ENCODE measurements around the gene RPS21.

RPS21 gene

DNA sequence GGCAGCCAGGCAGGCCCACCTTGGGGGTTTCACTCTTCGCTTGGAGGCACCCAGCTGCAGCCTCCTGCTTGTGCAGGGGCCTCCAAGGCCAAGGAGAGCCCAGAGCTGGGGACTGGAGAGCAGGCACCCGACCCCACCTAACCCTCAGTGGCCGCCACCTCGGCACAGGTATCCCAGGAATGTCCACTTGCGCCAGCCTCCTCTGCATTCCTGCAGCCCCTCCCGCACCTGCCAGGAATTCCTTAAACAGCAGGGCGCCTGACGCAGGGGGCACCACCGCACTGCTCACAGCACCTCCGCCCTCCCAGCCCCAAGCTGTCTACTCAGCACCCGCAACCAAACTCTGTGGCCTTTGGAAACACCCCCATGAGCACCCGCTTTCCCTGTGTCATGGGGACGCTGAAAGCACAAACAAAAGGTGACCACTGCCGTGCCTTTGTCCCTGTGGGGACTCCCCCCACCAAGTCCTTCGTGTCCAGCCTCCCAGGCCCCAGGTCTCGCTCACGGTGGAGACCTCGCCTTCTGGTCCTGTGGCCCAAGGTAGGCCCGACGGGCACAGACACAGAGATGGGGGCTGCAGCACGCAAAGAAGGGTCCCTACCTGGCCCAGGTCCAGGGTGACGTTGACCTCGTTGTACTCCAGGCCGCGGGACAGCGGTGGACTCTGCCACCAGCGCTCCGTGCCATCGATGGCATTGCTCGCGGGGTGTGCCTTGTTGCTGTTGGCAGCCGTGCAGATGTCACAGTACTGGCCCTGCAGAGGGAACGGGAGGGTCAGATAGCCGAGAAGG lies 24.9 kb upstream of the RPS21 start:
- TF ChIP-seq CTCF (IDR thresholded peaks at IDR 0.05; ENCODE audit: low read depth, low read length, missing control alignments), result no peak
- DNase-seq (ENCODE audit: extremely low read depth, low read depth), result no peak
- H3K4me3 ChIP-seq (replicated peaks; ENCODE audit: low read depth, low read length), result no peak overlapping the region

DNA sequence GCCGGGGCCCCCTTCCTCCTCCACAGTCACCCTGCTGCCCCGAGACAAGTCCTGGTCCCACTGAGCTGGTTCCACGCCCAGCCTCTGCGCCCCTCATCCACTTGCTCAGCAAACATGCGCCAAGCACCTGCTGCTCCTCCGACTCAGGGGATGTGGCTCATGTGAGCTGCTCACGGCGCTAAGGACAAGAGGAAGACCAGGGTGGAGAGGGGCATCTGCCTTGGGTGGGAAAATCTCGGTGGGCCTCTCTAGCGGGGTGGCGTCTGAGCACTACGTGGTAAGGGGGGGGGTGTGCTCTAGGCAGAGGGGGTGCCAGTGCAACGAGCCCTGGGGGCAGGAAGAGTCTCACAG lies 24.3 kb upstream of the RPS21 start:
- no peak overlapping the region for H3K4me3 ChIP-seq (replicated peaks; ENCODE audit: low read depth, low read length)
- no peak for DNase-seq (ENCODE audit: extremely low read depth, low read depth)
- TF ChIP-seq CTCF (IDR thresholded peaks at IDR 0.05; ENCODE audit: low read depth, low read length, missing control alignments), result no peak

DNA sequence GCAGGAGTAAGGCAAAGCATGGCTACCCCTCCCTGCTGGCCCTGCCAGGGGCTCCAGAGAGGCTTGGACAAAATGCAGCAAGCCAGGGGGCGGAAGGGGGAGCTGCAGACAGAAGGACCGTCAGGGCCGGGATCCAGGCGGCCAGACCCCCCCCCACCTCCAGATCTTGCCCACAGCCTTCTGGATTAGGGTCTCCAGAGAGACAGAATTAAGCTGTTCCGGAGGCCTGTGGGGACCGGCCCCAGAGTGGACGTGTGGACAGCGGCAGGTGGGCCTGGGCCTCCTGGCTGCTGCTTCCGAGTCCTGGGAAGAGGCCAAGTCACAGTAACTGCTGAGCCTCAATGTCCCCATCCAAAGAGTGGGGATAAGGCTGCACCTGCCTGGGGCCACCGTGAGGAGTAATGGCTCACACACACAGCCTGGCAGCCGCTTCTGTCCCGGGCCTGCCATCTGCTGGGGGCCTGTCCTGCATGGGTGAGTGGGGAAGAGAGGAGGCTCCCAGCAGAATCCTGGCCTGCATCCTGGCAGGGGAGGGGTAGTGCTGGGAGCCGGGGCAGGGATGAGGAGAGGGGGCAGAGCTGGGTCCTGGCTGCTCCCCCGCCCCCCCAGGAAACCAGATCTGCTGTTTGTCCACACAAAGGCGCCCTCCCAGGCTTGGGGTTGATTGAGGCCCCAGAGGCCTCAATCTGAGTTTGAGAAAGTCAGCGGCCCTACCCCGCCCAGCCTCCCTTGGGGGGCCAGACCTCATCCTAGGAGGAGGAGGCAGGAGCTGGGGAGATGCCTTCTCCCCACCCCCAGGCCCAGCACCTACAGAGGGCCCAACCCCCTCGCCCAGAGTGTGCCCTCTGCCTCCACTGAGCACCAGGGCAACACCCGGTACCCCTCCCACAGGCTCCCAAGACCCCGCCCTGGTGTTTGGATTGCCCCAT lies 23.6 kb upstream of the RPS21 start:
- DNase-seq (ENCODE audit: extremely low read depth, low read depth), result no peak

DNA sequence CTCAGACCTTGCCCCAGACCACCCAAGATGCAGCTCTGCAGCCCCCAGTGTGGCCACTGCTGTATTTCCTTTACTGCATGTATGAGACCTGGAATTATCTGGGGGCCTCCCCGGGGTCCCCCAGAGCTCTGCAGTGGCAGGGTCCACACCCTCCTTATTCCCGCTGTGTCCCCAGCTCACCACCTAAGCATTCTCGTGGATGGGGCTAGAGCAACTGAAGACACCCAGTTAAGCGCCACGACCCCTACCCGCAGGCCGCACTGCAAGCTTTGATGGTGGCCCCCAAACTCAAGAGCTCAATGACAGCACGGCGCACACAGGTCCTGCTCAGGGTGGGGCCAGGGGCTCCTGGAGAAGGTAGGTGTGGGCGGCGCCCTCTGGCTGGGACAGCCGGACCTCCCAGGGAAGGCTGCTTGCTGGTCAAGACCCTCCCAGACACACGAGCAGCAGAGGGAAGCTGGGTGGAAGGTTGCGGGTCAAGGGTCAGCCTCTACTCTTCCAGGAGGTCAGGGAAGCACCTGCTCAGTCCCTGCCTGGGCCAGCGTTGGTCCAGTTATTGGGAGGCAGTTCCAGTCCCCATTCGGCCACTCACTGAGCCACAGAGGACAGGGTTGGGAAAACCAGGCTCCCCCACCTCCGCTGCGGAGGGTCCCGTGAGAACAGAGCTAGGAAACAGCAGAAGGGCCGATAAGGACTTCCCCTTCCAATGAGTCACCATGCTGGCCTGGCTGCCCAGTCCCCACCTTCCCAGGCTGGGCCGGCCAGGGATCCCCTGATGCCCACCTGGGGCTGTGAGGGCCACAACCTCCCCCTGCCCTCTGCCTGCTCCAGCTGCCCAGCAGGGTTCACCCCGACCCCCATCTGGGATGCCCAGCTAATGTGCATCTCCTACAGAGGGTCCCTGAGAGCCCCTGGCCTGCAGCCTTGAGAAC lies 22.7 kb upstream of the RPS21 start:
- no peak overlapping the region for H3K4me3 ChIP-seq (replicated peaks; ENCODE audit: low read depth, low read length)
- no peak for TF ChIP-seq CTCF (IDR thresholded peaks at IDR 0.05; ENCODE audit: low read depth, low read length, missing control alignments)
- DNase-seq (ENCODE audit: extremely low read depth, low read depth), result no peak

More for the DNA sequence above, 23.6 kb upstream of the RPS21 start:
- H3K4me3 ChIP-seq (replicated peaks; ENCODE audit: low read depth, low read length), result no peak overlapping the region
- TF ChIP-seq CTCF (IDR thresholded peaks at IDR 0.05; ENCODE audit: low read depth, low read length, missing control alignments), result peak; percentile 4

- H3K4me3 ChIP-seq (replicated peaks; ENCODE audit: low read depth, low read length), result no peak overlapping the region
- TF ChIP-seq CTCF (IDR thresholded peaks at IDR 0.05; ENCODE audit: low read depth, low read length, missing control alignments), result no peak
- no peak for DNase-seq (ENCODE audit: extremely low read depth, low read depth)
Observed at GRCh38 chr20:62364911-62365736, 21.8 kb upstream of the RPS21 start.

Measured in HFF-Myc (cell line).